Fibroblast of lung (primary cell): Measurements from ENCODE around the gene TENM4.

Experiments used
- CTCF ChIP-seq, 2 donors: IDR thresholded peaks in 1 of 2; conservative IDR thresholded peaks in 1 of 2; 1 replicate in 1 of 2; 2 replicates in 1 of 2; pipeline ENCODE4 v1.5.1; 2011 to 2012; ENCODE audit warnings: low read length in 2 of 2, control low read depth in 1 of 2, inconsistent platforms in 1 of 2, low read depth in 1 of 2, mild to moderate bottlenecking in 1 of 2
- EZH2 ChIP-seq: IDR thresholded peaks from 2 replicates; pipeline ENCODE4 v1.5.1; 2012; ENCODE audit warnings: low read length, control low read depth, mild to moderate bottlenecking; ENCODE audit errors: missing control alignments

DNA sequence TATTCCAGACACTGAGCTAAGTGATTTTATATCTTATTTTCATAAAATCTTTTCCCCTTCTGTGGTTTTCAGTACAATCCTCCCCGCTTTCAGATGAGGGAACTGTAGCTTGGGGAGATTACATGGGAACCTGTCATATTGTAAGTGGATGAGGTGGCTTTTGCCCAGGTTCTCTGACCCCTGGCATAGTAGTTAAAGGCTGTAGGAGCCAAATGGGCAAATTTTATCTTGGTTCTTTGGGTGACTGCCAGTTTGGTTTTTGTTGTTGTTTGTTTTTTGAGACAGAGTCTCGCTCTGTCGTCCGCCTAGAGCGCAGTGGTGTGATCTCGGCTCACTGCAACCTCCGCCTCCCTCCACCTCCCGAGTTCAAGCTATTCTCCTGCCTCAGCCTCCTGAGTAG, 454.5 kb downstream of the TENM4 start:
- TF ChIP-seq CTCF (conservative IDR thresholded peaks at IDR 0.05 in 1 of 2, IDR thresholded peaks at IDR 0.05 in 1 of 2; ENCODE audit: low read depth in 1 of 2, low read length in 2 of 2) (no peak), EZH2 (no peak)
